ENCODE measurements around the gene CCDC134.

DNA sequence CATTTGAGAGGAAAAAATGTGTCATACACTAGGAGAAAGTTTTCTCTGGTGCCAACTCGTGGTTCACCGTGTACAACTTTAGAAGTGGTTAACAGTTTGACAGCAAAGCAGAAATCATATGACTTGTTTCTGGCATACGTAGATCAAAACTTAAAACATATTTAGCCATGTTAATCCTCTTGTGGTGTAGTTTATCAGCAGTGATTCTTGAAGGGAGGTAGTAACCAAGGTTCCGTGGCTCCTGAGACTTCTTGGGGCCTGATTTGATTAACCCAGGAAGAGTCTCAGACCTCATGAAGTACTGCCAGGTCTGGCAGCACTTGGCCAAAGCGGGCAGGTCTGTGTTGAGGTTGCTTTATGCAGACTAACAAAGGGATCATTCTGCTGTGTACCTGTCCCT is 72.9 kb downstream of the CCDC134 start:
- TF ChIP-seq POLR2AphosphoS5 (IDR thresholded peaks at IDR 0.05; ENCODE audit: low read depth, low read length) = no peak
- TF ChIP-seq, protein P1, sequence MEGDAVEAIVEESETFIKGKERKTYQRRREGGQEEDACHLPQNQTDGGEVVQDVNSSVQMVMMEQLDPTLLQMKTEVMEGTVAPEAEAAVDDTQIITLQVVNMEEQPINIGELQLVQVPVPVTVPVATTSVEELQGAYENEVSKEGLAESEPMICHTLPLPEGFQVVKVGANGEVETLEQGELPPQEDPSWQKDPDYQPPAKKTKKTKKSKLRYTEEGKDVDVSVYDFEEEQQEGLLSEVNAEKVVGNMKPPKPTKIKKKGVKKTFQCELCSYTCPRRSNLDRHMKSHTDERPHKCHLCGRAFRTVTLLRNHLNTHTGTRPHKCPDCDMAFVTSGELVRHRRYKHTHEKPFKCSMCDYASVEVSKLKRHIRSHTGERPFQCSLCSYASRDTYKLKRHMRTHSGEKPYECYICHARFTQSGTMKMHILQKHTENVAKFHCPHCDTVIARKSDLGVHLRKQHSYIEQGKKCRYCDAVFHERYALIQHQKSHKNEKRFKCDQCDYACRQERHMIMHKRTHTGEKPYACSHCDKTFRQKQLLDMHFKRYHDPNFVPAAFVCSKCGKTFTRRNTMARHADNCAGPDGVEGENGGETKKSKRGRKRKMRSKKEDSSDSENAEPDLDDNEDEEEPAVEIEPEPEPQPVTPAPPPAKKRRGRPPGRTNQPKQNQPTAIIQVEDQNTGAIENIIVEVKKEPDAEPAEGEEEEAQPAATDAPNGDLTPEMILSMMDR (IDR thresholded peaks at IDR 0.05) = no peak
- no peak for TF ChIP-seq EP300 (IDR thresholded peaks at IDR 0.05; ENCODE audit: borderline replicate concordance in 1 of 2, low read depth in 1 of 2, low read length in 1 of 2)
- TF ChIP-seq, protein P2, sequence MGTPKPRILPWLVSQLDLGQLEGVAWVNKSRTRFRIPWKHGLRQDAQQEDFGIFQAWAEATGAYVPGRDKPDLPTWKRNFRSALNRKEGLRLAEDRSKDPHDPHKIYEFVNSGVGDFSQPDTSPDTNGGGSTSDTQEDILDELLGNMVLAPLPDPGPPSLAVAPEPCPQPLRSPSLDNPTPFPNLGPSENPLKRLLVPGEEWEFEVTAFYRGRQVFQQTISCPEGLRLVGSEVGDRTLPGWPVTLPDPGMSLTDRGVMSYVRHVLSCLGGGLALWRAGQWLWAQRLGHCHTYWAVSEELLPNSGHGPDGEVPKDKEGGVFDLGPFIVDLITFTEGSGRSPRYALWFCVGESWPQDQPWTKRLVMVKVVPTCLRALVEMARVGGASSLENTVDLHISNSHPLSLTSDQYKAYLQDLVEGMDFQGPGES (IDR thresholded peaks at IDR 0.05; ENCODE audit: low read depth, low read length) = no peak
- no peak for TF ChIP-seq TAF1 (IDR thresholded peaks at IDR 0.05; ENCODE audit: borderline replicate concordance, low read depth, low read length)
- TF ChIP-seq, protein P3, sequence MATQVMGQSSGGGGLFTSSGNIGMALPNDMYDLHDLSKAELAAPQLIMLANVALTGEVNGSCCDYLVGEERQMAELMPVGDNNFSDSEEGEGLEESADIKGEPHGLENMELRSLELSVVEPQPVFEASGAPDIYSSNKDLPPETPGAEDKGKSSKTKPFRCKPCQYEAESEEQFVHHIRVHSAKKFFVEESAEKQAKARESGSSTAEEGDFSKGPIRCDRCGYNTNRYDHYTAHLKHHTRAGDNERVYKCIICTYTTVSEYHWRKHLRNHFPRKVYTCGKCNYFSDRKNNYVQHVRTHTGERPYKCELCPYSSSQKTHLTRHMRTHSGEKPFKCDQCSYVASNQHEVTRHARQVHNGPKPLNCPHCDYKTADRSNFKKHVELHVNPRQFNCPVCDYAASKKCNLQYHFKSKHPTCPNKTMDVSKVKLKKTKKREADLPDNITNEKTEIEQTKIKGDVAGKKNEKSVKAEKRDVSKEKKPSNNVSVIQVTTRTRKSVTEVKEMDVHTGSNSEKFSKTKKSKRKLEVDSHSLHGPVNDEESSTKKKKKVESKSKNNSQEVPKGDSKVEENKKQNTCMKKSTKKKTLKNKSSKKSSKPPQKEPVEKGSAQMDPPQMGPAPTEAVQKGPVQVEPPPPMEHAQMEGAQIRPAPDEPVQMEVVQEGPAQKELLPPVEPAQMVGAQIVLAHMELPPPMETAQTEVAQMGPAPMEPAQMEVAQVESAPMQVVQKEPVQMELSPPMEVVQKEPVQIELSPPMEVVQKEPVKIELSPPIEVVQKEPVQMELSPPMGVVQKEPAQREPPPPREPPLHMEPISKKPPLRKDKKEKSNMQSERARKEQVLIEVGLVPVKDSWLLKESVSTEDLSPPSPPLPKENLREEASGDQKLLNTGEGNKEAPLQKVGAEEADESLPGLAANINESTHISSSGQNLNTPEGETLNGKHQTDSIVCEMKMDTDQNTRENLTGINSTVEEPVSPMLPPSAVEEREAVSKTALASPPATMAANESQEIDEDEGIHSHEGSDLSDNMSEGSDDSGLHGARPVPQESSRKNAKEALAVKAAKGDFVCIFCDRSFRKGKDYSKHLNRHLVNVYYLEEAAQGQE (IDR thresholded peaks at IDR 0.05; ENCODE audit: low read depth, low read length) = no peak
- TF ChIP-seq FOXJ3 (CRISPR knock-in tag; IDR thresholded peaks at IDR 0.05) = no peak
